ENCODE results near the gene SIGLEC11. TPM values are rescaled to one million over a fixed set of nuclear protein-coding genes. Genes with fewer than 3 reads are reported as not detected.

Gene SIGLEC11
- total RNA-seq, 8 experiments from 2014 or later, result 0.09 to 0.13 (median 0.09) TPM; not detected in 5

Other genes starting within 250 kb of the SIGLEC11 start
- 1 to 10 TPM in 1 of 8 experiments, under 1 TPM in 2, not detected in 5; 0.19 to 1.6 (median 0.70) TPM for gene TSKS, start 197.9 kb downstream of the SIGLEC11 start, total RNA-seq
- 10 to 100 TPM; 58.6 to 76.4 (median 71.7) TPM for gene AP2A1, start 194.2 kb downstream of the SIGLEC11 start, total RNA-seq
- 10 to 100 TPM in 7 of 8 experiments, 1 to 10 TPM in 1; 9.9 to 27.1 (median 16.2) TPM for gene FUZ, start 147.9 kb downstream of the SIGLEC11 start, total RNA-seq
- 10 to 100 TPM; 16.4 to 38.0 (median 24.5) TPM for gene MED25, start 142.9 kb downstream of the SIGLEC11 start, total RNA-seq
- gene PTOV1, start 110.0 kb downstream of the SIGLEC11 start, total RNA-seq, result 100 to 1,000 TPM in 7 of 8 experiments, 10 to 100 TPM in 1; 60.1 to 215 (median 135) TPM
- 10 to 100 TPM; 22.8 to 85.2 (median 29.9) TPM for gene PNKP, start 93.6 kb downstream of the SIGLEC11 start, total RNA-seq
- gene AKT1S1, start 83.8 kb downstream of the SIGLEC11 start, total RNA-seq, result 10 to 100 TPM in 7 of 8 experiments, 1 to 10 TPM in 1; 8.2 to 59.3 (median 18.3) TPM
- 10 to 100 TPM; 14.3 to 31.0 (median 19.8) TPM for gene TBC1D17, start 83.5 kb downstream of the SIGLEC11 start, total RNA-seq
- gene IL4I1, start 64.3 kb downstream of the SIGLEC11 start, total RNA-seq, result under 1 TPM; 0.21 to 0.99 (median 0.35) TPM
- gene ATF5, start 32.0 kb downstream of the SIGLEC11 start, total RNA-seq, result 100 to 1,000 TPM in 2 of 8 experiments, 10 to 100 TPM in 6; 16.7 to 141 (median 52.8) TPM
- gene NUP62, start 31.7 kb downstream of the SIGLEC11 start, total RNA-seq, result 10 to 100 TPM; 26.2 to 67.4 (median 31.6) TPM
- gene VRK3, start 64.2 kb upstream of the SIGLEC11 start, total RNA-seq, result 10 to 100 TPM; 28.3 to 46.5 (median 34.7) TPM
- gene ZNF473, start 64.8 kb upstream of the SIGLEC11 start, total RNA-seq, result 10 to 100 TPM in 3 of 8 experiments, 1 to 10 TPM in 5; 7.5 to 12.7 (median 8.9) TPM
- not detected for gene IZUMO2, start 202.1 kb upstream of the SIGLEC11 start, total RNA-seq
- 1 to 10 TPM in 3 of 8 experiments, under 1 TPM in 5; 0.18 to 2.2 (median 0.54) TPM for gene MYH14, start 242.4 kb upstream of the SIGLEC11 start, total RNA-seq